Thymus (tissue), 2 donors: ENCODE results near the gene ARHGAP4. TPM values are rescaled to one million over a fixed set of nuclear protein-coding genes. Genes with fewer than 3 reads are reported as not detected.

Experiments used
- polyA plus RNA-seq: library from polyadenylated mRNA; stranded (reverse); fragments of 200-250 nt; gene quantifications from one replicate; pipeline ENCODE4 v1.2.3, GENCODE V29; 2013
- total RNA-seq: library from RNA; stranded (reverse); fragments of 120-200 nt; gene quantifications from one replicate; pipeline ENCODE4 v1.2.4, GENCODE V29; 2013
- donor health status: healthy.

Gene ARHGAP4
- total and polyA plus RNA-seq, 2 donors: 139 to 481 TPM

Other genes with a start within 250 kb of the ARHGAP4 start
- gene SLC6A8, start 238.3 kb downstream of the ARHGAP4 start, total RNA-seq: 5.5 TPM
- gene SLC6A8, start 238.3 kb downstream of the ARHGAP4 start, polyA plus RNA-seq: 18.2 TPM
- 71.9 TPM for gene BCAP31, start 201.9 kb downstream of the ARHGAP4 start, total RNA-seq
- gene BCAP31, start 201.9 kb downstream of the ARHGAP4 start, polyA plus RNA-seq: 114 TPM
- gene ABCD1, start 201.4 kb downstream of the ARHGAP4 start, total RNA-seq: 4.7 TPM
- 6.8 TPM for gene ABCD1, start 201.4 kb downstream of the ARHGAP4 start, polyA plus RNA-seq
- 0.14 TPM for gene PLXNB3, start 162.0 kb downstream of the ARHGAP4 start, total RNA-seq
- 0.71 TPM for gene PLXNB3, start 162.0 kb downstream of the ARHGAP4 start, polyA plus RNA-seq
- 0.61 TPM for gene SRPK3, start 145.2 kb downstream of the ARHGAP4 start, total RNA-seq
- 0.75 TPM for gene SRPK3, start 145.2 kb downstream of the ARHGAP4 start, polyA plus RNA-seq
- gene IDH3G, start 131.9 kb downstream of the ARHGAP4 start, total RNA-seq: 37.5 TPM
- gene IDH3G, start 131.9 kb downstream of the ARHGAP4 start, polyA plus RNA-seq: 39.2 TPM
- 257 TPM for gene SSR4, start 131.6 kb downstream of the ARHGAP4 start, total RNA-seq
- 328 TPM for gene SSR4, start 131.6 kb downstream of the ARHGAP4 start, polyA plus RNA-seq
- gene PDZD4, start 95.7 kb downstream of the ARHGAP4 start, total RNA-seq: 0.61 TPM
- 7.9 TPM for gene PDZD4, start 95.7 kb downstream of the ARHGAP4 start, polyA plus RNA-seq
- 0.28 TPM for gene L1CAM, start 40.1 kb downstream of the ARHGAP4 start, total RNA-seq
- gene L1CAM, start 40.1 kb downstream of the ARHGAP4 start, polyA plus RNA-seq: 0.64 TPM
- 0.24 TPM for gene AVPR2, start 21.6 kb downstream of the ARHGAP4 start, total RNA-seq
- 1.8 TPM for gene AVPR2, start 21.6 kb downstream of the ARHGAP4 start, polyA plus RNA-seq
- gene NAA10, start 8.8 kb upstream of the ARHGAP4 start, total RNA-seq: 41.3 TPM
- gene NAA10, start 8.8 kb upstream of the ARHGAP4 start, polyA plus RNA-seq: 94.7 TPM
- 9.3 TPM for gene RENBP, start 18.4 kb upstream of the ARHGAP4 start, total RNA-seq
- gene RENBP, start 18.4 kb upstream of the ARHGAP4 start, polyA plus RNA-seq: 18.3 TPM
- gene HCFC1, start 45.6 kb upstream of the ARHGAP4 start, total RNA-seq: 12.7 TPM
- gene HCFC1, start 45.6 kb upstream of the ARHGAP4 start, polyA plus RNA-seq: 21.9 TPM
- gene TMEM187, start 46.5 kb upstream of the ARHGAP4 start, total RNA-seq: 5.9 TPM
- 6.9 TPM for gene TMEM187, start 46.5 kb upstream of the ARHGAP4 start, polyA plus RNA-seq
- 33.9 TPM for gene IRAK1, start 93.6 kb upstream of the ARHGAP4 start, total RNA-seq
- 44.0 TPM for gene IRAK1, start 93.6 kb upstream of the ARHGAP4 start, polyA plus RNA-seq
- gene MECP2, start 171.5 kb upstream of the ARHGAP4 start, total RNA-seq: 22.1 TPM
- gene MECP2, start 171.5 kb upstream of the ARHGAP4 start, polyA plus RNA-seq: 24.6 TPM
- not detected for gene OPN1LW, start 218.0 kb upstream of the ARHGAP4 start, total RNA-seq
- gene OPN1LW, start 218.0 kb upstream of the ARHGAP4 start, polyA plus RNA-seq: not detected